SH-SY5Y (cell line): ENCODE results near the gene KDM1A.

Experiments
- GATA2 ChIP-seq: IDR thresholded peaks from 2 replicates; pipeline ENCODE4 v1.6.1; 2011; ENCODE audit warnings: mild to moderate bottlenecking, low read depth, low read length
- GATA3 ChIP-seq: IDR thresholded peaks from 2 replicates; pipeline ENCODE4 v1.6.1; 2011; ENCODE audit warnings: low read depth, mild to moderate bottlenecking, low read length, moderate library complexity

DNA sequence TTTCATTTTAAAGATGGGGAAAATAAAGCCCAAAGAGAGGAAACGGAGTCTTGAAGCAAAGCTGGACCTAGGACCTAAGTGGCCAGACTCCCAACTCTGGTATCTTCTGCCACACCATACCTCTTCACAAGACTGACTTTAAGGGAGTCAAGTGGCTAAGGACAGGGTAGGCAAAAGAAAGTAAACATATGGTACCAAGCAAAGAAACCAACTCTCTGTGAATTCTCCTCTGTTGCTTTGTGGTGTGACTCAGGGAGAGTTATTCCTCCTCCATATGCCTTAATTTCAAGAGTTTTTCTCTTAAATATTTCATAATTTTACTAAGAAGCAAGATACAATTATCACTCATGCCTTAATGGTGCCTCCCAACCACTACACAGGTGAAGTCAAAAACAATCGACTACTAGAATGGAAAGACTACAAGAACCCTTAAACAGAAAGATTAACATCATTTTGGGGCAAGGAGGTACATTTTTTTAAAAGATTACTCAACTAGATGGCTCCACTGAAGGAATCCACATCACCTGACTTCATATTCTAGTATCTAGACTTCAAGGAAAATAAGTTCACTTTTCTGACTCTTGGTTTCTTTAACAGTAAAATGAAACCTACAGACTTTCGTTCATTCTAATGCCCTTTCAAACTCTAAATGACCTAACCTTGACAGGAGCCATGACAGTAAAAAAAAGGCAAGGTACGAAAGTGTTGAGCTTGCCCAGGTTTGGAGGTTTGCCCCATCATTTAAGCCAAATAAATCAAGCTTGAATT is 105.2 kb downstream of the KDM1A start:
- TF ChIP-seq GATA2 (no peak), GATA3 (no peak)
